ENCODE results near the gene MED10. TPM values are rescaled to one million over a fixed set of nuclear protein-coding genes. Genes with fewer than 3 reads are reported as not detected.

The MED10 gene
- total RNA-seq, 1 donor from 2014 or later, result 38.4 TPM

GRCh38 chr5:6389946-6390530 lies 11.7 kb upstream of the MED10 start:
- H3K36me3 Mint-ChIP-seq, result no peaks in the 10 kb centered on the region
- no peak overlapping the region for H3K4me3 Mint-ChIP-seq
- peaks cover 2% of the 10 kb centered on the region for H3K4me1 Mint-ChIP-seq
- TF ChIP-seq, protein P1, sequence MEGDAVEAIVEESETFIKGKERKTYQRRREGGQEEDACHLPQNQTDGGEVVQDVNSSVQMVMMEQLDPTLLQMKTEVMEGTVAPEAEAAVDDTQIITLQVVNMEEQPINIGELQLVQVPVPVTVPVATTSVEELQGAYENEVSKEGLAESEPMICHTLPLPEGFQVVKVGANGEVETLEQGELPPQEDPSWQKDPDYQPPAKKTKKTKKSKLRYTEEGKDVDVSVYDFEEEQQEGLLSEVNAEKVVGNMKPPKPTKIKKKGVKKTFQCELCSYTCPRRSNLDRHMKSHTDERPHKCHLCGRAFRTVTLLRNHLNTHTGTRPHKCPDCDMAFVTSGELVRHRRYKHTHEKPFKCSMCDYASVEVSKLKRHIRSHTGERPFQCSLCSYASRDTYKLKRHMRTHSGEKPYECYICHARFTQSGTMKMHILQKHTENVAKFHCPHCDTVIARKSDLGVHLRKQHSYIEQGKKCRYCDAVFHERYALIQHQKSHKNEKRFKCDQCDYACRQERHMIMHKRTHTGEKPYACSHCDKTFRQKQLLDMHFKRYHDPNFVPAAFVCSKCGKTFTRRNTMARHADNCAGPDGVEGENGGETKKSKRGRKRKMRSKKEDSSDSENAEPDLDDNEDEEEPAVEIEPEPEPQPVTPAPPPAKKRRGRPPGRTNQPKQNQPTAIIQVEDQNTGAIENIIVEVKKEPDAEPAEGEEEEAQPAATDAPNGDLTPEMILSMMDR (IDR thresholded peaks at IDR 0.05; ENCODE audit: unreplicated experiment), result no peak
- no peak for DNase-seq (ENCODE audit: low spot score in 2 of 2, unreplicated experiment in 2 of 2)
- no peak overlapping the region for H3K27ac Mint-ChIP-seq
- peaks cover 6% of the 10 kb centered on the region for H3K9me3 Mint-ChIP-seq
- H3K27me3 Mint-ChIP-seq (ENCODE audit: low read depth), result peaks cover 75% of the 10 kb centered on the region

GRCh38 chr5:6389397-6389796 lies 11.1 kb upstream of the MED10 start:
- Mint-ChIP-seq H3K36me3 (no peaks in the 10 kb centered on the region), H3K27ac (no peak overlapping the region), H3K9me3 (peaks cover 6% of the 10 kb centered on the region), H3K27me3 (ENCODE audit: low read depth) (peaks cover 74% of the 10 kb centered on the region), H3K4me3 (no peak overlapping the region), H3K4me1 (peaks cover 2% of the 10 kb centered on the region)
- DNase-seq (ENCODE audit: low spot score in 2 of 2, unreplicated experiment in 2 of 2), result no peak
- TF ChIP-seq, protein P1 (IDR thresholded peaks at IDR 0.05; ENCODE audit: unreplicated experiment), result no peak

GRCh38 chr5:6387970-6388369 lies 9.6 kb upstream of the MED10 start:
- DNase-seq (ENCODE audit: low spot score in 2 of 2, unreplicated experiment in 2 of 2), result no peak
- Mint-ChIP-seq H3K27me3 (ENCODE audit: low read depth) (peaks cover 70% of the 10 kb centered on the region), H3K4me3 (no peak overlapping the region), H3K27ac (no peak overlapping the region), H3K36me3 (no peaks in the 10 kb centered on the region), H3K9me3 (peaks cover 4% of the 10 kb centered on the region), H3K4me1 (peaks cover 2% of the 10 kb centered on the region)
- TF ChIP-seq, protein P1 (IDR thresholded peaks at IDR 0.05; ENCODE audit: unreplicated experiment), result no peak

DNA sequence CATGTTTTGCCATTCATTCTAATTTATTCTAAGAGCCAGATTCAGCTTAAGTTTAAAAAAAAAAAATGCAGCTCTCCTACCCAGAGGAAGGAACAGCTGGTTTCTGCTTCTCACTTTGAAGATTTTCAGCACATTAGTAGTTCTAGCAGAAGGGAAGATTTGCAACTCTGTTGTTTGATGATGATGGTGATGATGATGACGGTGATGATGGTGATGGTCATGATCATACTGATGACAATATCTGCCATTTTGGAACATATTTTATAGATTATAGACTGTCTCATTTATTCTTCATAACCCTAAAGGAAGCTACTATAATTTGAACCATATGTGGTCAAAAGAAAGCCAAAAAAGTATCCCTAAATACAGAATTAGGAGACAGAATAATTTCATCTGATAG lies 7.9 kb upstream of the MED10 start:
- no peak overlapping the region for H3K27ac Mint-ChIP-seq
- H3K9me3 Mint-ChIP-seq, result no peaks in the 10 kb centered on the region

GRCh38 chr5:6384856-6385255 lies 6.5 kb upstream of the MED10 start:
- DNase-seq (ENCODE audit: low spot score in 2 of 2, unreplicated experiment in 2 of 2), result no peak
- Mint-ChIP-seq H3K9me3 (no peaks in the 10 kb centered on the region), H3K36me3 (no peaks in the 10 kb centered on the region), H3K27ac (no peak overlapping the region), H3K4me1 (peaks cover 2% of the 10 kb centered on the region), H3K4me3 (no peak overlapping the region), H3K27me3 (ENCODE audit: low read depth) (peaks cover 54% of the 10 kb centered on the region)
- TF ChIP-seq, protein P1 (IDR thresholded peaks at IDR 0.05; ENCODE audit: unreplicated experiment), result no peak

More for the DNA sequence above, 7.9 kb upstream of the MED10 start:
- TF ChIP-seq, protein P1 (IDR thresholded peaks at IDR 0.05; ENCODE audit: unreplicated experiment), result no peak
- Mint-ChIP-seq H3K4me1 (peaks cover 2% of the 10 kb centered on the region), H3K4me3 (no peak overlapping the region), H3K36me3 (no peaks in the 10 kb centered on the region), H3K27me3 (ENCODE audit: low read depth) (peaks cover 63% of the 10 kb centered on the region)
- no peak for DNase-seq (ENCODE audit: low spot score in 2 of 2, unreplicated experiment in 2 of 2)

- H3K27me3 Mint-ChIP-seq (ENCODE audit: low read depth), result peaks cover 44% of the 10 kb centered on the region
- H3K36me3 Mint-ChIP-seq, result no peaks in the 10 kb centered on the region
- no peak for DNase-seq (ENCODE audit: low spot score in 2 of 2, unreplicated experiment in 2 of 2)
- no peak overlapping the region for H3K4me3 Mint-ChIP-seq
- H3K4me1 Mint-ChIP-seq, result peaks cover 12% of the 10 kb centered on the region
- H3K9me3 Mint-ChIP-seq, result no peaks in the 10 kb centered on the region
- TF ChIP-seq, protein P1 (IDR thresholded peaks at IDR 0.05; ENCODE audit: unreplicated experiment), result no peak
- no peak overlapping the region for H3K27ac Mint-ChIP-seq
Observed at GRCh38 chr5:6383376-6383775, 5.0 kb upstream of the MED10 start.
